OCI-LY1 (cell line): ENCODE results near the gene KSR1.

ENCODE experiments used
- EZH2 ChIP-seq: fragments of 200-600 bp; sonication (generic), shearing (Covaris generic); IDR thresholded peaks from 2 replicates; pipeline ENCODE4 v1.8.0; 2017; ENCODE audit warnings: borderline replicate concordance, mixed run types, mild to moderate bottlenecking, antibody characterized with exemption, low read length, moderate library complexity, mixed read lengths
- TF ChIP-seq, protein P1 (sequence below): fragments of 200-600 bp; sonication (generic), shearing (Covaris generic); IDR thresholded peaks from 2 replicates; pipeline ENCODE4 v1.5.1; 2017; ENCODE audit warnings: mild to moderate bottlenecking, antibody characterized with exemption, low read length, moderate library complexity, mixed read lengths

DNA sequence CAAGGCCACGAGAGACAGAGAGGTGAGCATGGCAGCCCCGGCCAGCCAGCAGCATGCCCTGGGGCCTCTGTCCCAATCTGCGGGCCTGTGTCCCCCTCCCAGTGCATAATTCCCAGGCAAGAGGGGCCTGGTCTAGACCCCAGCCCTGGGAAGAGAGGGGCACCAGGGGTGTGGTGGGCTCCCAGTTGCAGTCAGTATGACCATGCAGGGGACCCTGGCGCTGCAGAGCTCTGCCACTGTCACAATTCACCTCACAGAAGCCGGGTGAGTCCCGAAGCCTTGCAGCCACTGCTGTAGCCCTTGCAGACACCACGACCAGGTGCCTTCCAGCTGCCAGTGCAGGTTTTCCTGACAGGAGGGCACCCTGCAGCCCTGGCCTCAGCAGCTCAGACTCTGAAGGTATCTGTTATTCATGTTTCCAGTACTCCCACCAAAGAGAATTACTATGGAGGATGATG is 25.8 kb upstream of the KSR1 start:
- TF ChIP-seq, protein P1, sequence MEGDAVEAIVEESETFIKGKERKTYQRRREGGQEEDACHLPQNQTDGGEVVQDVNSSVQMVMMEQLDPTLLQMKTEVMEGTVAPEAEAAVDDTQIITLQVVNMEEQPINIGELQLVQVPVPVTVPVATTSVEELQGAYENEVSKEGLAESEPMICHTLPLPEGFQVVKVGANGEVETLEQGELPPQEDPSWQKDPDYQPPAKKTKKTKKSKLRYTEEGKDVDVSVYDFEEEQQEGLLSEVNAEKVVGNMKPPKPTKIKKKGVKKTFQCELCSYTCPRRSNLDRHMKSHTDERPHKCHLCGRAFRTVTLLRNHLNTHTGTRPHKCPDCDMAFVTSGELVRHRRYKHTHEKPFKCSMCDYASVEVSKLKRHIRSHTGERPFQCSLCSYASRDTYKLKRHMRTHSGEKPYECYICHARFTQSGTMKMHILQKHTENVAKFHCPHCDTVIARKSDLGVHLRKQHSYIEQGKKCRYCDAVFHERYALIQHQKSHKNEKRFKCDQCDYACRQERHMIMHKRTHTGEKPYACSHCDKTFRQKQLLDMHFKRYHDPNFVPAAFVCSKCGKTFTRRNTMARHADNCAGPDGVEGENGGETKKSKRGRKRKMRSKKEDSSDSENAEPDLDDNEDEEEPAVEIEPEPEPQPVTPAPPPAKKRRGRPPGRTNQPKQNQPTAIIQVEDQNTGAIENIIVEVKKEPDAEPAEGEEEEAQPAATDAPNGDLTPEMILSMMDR: no peak
- TF ChIP-seq EZH2: no peak
